Activated CD4-positive, alpha-beta T cell treated with anti-CD3 and anti-CD28 coated beads, Interleukin-2, amount 50 U/mL, for 1 hour (primary cell): Measurements from ENCODE around the gene SYTL3.
A peak's percentile ranks its signal among the peaks of the same experiment; 100 is the strongest.

Source experiments
- DNase-seq: peaks from one replicate; pipeline ENCODE4 v3.0.0-alpha.2; 2020

The SYTL3 gene

DNA sequence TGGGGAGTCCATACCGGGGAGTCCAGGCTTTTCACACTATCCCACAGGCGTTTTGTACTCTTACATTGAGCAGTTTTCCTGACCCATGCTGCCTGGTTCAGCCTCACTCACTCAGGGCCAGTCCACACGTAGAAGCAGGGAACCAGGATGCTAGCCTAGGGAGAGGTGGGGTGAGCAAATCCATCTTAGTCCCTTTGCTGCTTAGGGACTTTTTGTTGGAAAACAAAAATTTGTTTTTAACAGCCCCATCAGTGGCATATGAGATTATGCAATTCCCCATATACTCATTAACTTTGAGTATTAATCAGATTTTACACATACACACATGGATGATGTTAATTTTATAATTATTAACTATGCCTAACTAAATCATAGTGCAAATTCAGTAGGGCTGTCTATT lies 85.2 kb downstream of the SYTL3 start:
- no peak for DNase-seq

DNA sequence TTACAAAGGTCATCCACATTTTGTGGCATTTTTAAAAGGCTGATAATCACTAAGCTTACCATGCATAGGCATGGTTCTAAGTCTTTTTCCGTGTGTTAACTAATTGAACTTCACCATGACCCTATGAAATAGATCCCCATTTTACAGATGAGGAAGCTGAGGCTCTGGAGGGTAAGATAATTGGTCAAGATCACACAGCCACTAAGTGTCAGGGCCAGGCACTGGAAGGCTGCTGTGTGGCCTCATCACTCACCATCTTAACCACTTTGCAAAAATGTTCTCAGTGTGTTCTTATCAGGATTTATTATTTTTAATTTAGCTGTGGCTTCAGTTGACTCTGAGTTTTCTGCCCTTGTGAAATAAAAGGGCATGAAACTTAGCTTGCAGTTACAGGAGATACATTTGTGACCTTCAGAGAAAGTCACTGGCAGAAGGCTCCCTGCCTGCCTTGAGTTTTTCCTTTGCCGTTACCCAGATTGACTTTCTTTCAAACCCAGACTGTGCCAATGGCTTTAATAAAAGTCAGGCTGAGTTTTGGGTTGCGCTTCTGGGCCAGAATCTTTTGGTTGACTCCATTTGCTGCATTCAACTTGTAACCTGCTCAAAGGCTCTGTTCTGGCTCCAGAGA lies 87.3 kb downstream of the SYTL3 start:
- no peak for DNase-seq

DNA sequence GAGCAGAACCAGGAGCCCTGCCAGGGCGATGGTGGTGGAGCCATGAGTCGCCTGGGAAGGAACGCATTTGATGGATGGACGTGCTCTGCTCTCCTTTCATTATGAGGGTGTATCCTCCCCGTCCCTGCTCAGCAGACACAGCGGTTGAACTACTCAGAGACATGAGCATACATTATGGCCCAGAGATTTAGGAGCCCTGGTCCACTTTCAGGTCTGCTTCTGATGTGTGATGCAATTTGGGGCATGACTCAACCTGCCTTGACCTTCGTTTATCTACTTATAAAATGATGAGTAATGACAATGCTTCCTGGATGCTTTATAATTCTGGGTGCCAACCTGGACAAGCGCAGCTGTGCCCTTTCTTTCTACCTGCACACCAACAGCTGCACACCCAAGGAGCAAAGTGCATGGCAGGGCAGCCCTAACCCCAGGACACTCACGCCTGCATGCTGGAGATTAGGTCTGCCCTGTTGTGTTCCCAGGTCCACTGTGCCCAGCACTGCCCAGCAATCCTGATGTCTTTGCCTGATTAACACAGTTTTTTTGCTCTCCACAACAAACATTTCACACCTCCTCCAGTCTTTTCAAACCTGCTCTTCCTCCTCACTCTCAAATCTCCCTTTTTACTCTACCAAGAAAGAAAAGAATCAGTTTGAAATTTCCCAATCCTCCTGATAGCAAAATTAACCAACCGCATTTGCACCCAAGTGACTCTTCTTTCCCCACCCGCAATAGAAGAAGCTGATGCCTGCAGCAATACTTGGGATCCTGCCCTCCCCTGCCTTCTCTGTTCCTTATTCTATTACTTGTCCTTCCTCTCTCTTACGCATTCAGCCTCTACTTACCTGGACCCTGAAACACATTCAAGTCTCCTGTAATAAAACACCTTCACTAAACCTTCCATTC lies 88.1 kb downstream of the SYTL3 start:
- DNase-seq, result no peak

DNA sequence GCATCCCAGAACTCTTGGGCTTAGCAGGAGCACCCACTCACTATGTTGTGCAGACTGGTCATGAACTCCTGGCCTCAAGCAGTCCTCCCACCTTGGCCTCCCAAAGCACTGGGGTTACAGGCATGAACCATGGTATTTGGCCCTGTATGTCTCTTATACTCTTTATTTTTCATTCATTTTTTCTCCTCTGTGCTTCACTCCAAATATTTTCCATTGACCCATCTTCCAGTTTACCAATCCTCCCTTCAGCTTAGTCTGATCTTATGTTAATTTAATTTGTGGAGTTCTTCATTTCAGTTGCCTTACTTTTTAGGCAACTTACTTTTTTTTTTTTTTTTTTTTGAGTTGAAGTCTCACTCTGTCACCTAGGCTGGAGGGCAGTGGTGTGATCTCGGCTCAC lies 89.8 kb downstream of the SYTL3 start:
- no peak for DNase-seq

DNA sequence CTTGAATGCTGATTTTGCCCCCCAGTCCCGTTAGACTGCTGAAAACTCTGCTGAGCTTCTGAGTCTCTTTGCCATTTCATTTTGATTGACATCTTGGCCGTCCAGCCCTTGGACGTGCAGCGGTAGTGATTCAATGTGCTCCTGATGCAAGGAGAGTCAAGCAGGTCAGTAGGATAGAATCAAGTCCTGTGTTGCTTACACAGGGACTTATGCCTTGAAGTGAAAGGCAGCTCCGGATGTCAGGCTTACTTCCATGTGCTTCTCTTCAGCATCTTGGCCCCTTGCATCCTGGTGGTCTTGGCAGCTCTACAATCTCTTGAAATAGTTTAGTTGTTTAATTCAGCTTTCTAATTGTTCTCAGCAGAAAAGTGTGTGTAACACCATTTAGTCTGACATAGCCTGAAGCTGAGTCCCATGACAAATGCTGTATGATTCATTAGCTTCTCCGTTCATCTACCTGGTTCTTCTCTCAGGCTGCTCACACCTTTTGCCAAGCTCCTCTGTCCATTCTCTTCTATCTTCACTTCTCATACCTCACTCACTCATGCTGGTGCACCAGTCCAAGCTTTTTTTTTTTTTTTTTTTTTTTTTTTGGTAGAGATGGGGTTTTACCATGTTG lies 93.3 kb downstream of the SYTL3 start:
- DNase-seq, result no peak

DNA sequence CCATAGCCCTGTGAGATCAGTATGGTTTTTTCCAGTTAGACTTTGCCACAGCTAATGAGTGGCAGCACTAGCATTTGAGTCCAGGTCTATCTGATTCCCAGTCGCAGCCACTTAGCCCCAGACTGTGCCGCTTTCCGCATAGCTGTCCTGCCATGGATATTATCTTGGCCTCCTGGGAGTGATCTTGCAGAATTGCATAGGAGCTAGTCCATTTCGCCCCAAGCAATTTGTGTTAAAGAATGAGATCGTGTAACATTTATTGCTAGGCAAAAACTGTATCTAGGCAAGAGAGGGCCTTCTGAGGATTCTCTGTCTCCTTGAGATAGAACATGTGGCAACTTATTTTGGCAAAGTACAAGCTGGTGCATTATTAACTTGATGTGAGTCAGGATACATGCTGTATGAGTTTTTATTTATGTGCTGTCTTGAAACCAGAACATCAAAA lies 95.2 kb downstream of the SYTL3 start:
- DNase-seq, result no peak

DNA sequence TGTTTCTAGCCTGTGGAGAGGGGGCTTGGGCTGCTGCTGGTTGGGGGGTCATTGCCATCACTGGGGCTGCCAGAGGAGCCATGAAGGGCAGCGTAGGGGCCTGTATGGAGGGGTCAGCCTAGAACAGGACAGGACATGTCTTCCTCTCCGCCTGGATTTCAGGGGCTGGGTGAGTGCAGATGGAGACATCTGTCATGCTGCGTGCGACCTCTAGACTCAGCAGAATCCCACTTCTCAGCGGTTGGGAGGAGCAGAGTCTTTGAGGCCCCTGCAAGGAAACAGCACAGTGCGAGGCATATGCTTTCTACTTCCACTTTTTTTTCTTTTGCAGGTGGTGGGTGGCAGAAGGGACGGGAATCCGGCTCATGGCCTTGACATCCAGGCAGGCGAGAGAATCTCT lies 101.4 kb downstream of the SYTL3 start:
- no peak for DNase-seq

DNA sequence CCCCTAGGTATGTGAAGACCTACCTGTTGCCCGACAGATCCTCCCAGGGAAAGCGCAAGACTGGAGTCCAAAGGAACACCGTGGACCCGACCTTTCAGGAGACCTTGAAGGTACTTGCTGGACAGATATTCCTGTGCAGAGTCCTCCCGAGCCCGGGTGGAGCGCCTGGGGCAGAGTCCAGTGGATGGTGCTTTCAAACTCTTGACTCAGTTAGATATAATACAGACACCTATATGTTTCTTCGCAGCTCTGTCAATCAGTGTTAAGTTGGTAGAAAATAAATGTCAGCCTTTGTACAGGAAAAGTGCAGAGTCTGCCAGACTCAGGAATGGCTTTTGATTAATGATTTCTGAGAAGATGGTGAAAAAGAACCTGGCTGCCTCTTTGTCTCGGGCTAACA lies 102.1 kb downstream of the SYTL3 start:
- no peak for DNase-seq

DNA sequence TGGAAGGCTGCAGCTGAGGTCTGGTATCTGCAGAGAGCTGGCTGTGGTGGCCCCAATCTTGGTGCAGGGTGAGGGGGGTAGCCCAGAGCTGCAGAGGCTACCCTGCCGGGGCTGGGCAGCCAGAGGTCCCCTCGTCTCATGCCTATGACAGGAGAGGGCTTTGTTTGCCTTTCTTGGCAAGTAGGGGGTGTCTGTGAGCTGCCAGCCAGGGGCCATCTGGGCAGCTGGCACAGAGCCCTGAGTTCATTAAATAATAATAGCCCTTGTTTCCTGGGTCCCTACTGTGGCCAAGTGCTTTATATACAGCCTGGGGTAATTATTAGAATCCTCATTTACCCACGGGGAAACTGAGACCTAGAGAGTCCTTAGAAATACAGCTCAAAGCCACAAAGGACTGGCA lies 102.8 kb downstream of the SYTL3 start:
- DNase-seq, result no peak

DNA sequence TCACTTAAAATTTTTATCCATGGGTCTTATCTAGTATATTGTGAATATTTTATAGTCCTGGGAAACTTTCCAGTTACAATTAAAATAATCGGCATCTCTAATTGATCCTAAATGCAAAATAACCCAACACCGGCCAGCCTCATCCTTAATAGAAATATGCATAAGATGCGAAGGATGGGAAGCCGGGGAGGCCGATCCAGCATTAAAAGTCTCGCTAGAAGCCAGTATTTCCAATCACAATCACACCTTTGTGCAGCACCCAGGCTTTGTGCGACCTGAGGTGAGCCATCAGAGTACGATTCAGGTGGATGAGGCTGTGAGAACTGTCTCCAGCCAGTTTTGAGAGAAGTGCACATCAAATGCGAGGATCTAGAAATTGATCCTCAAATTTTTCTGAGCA lies 104.0 kb downstream of the SYTL3 start:
- no peak for DNase-seq

DNA sequence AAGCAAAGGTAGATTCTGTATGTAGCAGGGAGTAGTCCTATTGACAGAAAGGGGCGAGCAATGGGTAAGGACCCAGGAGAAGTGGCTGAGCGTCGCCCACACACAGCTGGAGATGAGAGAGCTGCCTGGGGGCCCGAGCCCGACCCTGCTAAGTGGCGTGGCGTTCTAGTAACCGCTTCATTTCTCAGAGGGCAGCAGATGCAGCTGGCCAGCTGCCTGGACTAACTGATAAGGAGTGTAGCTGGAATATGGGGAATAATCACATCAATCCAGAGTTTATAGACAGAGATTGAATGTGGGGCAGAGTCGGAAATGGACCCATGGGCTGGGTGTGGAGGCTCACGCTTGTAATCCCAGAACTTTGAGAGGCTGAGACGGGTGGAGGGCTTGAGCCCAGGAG lies 104.9 kb downstream of the SYTL3 start:
- no peak for DNase-seq

DNA sequence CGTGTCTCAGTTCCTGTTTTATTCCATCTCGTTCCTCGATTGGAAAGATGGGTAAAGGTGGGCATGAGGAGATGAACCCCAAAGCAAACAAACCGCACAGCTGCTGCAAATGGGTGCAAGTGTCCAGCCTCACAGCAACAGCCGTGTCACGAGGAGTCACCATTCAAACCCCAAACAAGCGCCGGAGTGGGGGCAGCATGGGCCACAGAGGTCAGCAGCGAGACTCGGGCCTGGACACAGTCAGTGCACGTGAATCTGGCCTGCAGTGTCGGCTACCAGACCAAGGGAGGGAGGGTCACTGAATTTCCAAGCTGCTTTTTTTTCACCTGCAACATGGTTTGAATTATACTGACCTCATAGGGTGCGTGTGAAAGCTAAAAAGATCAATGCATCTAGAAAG lies 105.8 kb downstream of the SYTL3 start:
- no peak for DNase-seq

DNA sequence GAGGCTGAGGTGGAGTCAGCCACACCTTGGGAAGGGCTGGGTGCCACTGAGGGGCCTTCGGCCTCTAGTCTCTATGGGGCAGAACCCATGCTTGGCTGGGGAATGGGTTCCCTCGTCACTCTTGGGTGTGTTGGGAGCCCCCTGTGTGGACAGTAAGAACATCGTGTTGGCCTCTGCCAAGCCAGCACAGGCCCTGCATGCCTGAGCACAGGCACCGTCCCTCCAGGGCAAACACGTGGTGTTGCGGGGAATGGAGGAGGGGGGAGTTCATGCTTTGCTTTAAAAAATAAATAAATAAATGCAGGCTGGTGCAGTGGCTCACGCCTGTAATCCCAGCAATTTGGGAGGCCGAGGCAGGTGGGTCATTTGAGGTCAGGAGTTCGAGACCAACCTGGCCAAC lies 106.3 kb downstream of the SYTL3 start:
- no peak for DNase-seq

DNA sequence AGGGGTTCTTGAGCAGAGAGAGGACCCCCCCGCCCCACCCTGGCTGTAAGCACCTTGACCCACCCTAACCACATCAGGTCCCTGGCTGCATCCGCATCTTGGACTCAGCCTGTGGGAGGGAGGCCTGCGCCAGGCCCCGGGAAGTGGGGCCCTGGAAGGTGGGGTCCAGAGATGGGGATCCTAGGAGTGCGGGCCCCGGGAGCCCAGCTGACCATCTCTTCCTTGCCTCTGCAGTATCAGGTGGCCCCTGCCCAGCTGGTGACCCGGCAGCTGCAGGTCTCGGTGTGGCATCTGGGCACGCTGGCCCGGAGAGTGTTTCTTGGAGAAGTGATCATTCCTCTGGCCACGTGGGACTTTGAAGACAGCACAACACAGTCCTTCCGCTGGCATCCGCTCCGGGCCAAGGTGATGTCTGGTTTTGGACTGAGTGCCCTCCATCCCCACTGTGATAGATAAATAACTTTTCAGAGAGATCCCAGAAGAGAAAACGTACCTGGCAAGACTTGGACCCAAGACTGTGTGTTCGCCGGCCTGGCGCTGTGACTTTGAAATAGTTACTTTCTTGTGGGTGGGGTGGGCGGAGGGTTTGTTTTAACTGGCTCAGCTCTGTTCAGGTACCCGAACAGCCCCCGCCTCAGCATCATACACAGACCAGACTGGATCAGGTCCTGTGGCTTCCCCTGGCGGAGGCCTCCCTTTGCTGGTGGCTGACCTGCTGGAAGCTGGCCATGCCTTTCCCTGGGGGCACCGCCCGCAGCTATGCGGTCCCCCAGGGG lies 107.3 kb downstream of the SYTL3 start:
- DNase-seq, result no peak

DNA sequence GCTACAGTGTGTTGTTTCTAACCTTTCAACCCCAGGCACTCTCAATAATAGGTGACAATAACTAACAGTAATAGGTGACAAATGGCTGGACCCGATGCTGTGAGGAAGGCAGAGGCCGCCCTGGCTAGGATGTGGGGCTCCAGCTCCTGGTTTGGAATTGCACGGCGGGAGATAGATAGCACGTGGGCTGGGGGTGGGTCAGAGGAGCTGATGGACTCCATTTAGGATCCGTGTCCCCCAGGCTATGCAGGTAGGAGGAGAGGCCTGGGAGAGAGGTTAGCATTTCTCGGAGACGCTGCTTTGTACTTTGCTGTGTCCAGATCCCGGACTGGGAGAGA lies 107.9 kb downstream of the SYTL3 start:
- no peak for DNase-seq

DNA sequence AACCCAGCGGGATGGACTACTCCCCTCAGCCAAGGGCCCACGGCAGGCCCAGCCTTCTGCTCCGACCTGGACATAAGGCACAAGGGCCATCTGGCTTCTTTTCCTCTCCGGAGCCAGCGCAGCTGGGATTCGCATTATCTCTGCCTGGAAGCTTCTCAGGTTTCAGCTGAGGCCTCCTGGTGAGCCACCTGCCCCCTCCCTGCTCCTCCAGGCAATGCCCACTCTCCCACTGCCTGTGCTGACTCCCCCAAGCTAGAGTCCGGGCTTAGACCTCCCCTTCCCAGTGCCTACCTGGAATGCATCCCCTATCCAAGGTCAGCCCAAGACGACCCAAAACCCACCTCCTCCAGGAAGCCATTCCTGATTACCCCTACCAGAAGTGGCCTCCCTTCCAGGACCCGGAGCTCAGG lies 108.6 kb downstream of the SYTL3 start:
- no peak for DNase-seq

DNA sequence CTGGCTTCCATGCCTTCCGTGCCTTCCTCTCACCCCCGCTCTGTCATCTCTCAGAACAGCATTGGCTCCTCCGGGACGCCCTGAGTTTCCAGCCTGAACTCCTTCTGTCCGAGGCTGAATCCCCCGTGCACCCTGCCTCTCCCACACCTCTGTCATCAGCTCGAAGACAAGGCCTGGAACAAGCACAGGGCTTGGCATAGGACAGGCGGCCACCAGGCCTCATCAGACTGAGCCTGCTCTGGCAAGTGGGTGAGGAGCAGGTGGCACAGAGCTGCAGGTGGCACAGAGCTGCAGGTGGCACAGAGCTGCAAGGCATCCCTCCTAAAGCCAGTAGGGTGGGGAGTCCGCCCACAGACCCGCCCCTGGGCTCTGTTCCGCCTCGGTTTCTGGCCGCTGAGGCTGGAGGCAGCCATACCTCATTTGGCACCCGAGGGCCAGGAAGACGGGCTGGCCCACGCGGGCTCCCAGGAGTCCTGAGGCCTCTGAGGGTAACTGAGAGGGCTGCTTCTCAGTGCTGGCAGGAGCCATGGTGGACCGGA lies 109.2 kb downstream of the SYTL3 start:
- no peak for DNase-seq

DNA sequence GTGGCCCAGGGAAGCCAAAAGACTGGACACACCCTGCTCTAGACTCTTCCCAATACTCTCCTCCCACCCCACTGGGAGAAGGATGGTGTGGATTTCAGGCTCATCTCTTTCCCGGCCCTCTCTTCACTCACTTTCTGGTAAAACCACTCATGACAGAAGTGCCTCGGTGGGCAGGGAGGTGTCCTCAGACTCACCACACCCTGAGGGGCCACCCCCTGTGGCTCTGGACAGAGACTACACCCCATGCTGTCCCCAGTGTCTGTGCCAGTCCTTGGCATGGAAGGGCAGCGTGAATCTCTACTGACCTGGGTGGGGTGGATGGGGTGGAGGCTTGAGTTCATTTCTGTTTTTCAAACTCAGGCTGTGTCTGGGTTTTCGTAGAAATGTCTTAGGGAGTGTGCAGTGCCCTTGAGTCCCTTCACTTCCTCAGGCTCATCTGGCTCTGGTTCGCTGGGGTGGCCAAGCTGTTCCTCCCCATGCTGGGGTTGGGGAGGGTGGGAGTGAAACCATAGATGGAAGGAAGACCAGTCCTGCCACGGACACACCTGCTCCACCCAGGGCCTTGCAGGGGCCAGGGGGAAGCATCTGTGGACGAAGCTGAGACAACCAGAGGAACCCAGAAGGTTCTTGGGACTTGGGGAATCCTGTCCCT lies 110.2 kb downstream of the SYTL3 start:
- DNase-seq, result no peak

DNA sequence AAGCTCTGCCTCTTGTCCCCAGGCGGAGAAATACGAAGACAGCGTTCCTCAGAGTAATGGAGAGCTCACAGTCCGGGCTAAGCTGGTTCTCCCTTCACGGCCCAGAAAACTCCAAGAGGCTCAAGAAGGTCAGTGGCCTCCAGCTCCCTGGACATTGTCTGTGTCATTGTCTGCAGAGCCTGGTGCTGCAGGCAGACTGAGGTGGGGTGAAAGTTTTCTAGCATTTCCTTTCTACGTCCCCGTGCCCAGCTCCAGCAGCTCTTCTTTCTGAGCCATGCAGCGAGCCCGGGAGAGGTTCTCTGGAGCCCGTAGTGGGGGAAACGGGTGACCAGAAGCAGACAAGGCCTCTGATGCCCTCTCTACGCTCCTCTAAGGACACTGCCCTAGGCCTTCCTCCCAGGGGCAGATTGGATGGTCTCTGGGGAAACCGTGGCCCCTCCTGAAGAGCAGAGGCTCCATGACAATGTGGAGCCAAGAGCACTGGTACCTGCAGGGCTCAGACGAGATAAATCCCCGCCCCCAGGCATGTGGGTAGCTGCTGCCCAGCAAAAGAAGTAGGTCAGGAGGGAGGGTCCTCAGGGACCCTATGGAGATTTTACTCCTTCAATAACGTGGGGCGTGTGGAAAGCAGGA lies 110.9 kb downstream of the SYTL3 start:
- DNase-seq, result no peak

DNA sequence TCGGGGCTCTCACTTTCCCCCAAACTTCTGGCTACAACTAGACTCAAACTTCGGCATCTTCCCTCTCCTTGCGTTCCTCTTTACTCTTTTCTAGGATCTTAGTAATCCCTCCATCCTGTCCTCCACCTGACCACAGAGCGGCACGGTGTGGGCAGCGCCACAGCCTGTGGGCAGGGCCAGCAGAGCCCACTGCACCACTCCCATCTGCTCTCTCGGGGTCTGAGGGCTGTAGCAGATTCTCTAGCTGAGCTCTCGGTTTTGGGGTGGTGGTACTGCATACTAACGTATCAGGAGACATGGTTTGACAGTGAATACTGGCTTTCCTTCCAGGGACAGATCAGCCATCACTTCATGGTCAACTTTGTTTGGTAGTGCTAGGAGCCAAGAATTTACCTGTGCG lies 111.9 kb downstream of the SYTL3 start:
- DNase-seq, result no peak

DNA sequence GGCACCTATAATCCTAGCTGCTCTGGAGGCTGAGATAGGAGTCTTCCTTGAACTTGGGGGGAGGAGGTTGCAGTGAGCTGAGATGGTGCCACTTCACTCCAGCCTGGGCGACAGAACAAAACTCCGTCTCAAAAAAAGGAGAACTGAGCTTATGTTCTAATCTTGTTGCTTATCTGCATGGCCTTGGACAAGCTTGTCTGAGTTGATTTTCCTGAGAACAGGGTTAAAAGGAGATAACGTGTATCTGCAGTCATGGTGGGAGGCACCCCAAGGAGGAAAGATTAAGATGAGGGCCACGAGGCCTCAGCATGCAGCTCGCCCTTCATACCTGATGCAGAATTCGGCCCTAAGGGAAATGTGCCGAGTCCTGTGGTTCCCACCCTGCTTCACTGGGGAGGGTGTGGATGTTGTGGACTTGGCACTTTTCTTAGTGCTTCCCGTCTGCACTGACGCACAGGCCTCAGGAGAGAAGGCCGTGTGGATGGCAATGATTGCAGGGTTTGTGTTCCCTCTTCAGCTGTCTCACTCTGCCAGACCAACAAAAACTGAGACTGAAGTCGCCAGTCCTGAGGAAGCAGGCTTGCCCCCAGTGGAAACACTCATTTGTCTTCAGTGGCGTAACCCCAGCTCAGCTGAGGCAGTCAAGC lies 113.1 kb downstream of the SYTL3 start:
- peak; percentile 33 for DNase-seq
